Activated CD8-positive, alpha-beta memory T cell treated with anti-CD3 and anti-CD28 coated beads for 24 hours (primary cell): Measurements from ENCODE around the gene MYBPC3.

ENCODE experiments used
- DNase-seq: peaks from one replicate; pipeline ENCODE4 v3.0.0-alpha.2; 2020

MYBPC3 gene

GRCh38 chr11:47383071-47383470 is 30.6 kb upstream of the MYBPC3 start:
- no peak for DNase-seq

GRCh38 chr11:47380078-47380477 is 27.6 kb upstream of the MYBPC3 start:
- no peak for DNase-seq

GRCh38 chr11:47379317-47379716 is 26.8 kb upstream of the MYBPC3 start:
- DNase-seq, result no peak

GRCh38 chr11:47378836-47379170 is 26.3 kb upstream of the MYBPC3 start:
- DNase-seq, result no peak

GRCh38 chr11:47378010-47378835 is 25.7 kb upstream of the MYBPC3 start, which contains the start of gene SPI1:
Gene SPI1 (minus strand): TSS chr11:47378547. CDS start chr11:47378353, 194 bp downstream.
- DNase-seq, result no peak

- DNase-seq, result no peak
Observed at GRCh38 chr11:47377571-47378009, 25.1 kb upstream of the MYBPC3 start.

GRCh38 chr11:47376525-47377371 is 24.2 kb upstream of the MYBPC3 start:
- no peak for DNase-seq

- DNase-seq, result no peak
Observed at GRCh38 chr11:47376107-47376524, 23.6 kb upstream of the MYBPC3 start.

GRCh38 chr11:47375546-47376085 is 23.1 kb upstream of the MYBPC3 start:
- no peak for DNase-seq

- DNase-seq, result no peak
Observed at GRCh38 chr11:47375020-47375419, 22.5 kb upstream of the MYBPC3 start.

- DNase-seq, result no peak
Observed at GRCh38 chr11:47374720-47375019, 22.2 kb upstream of the MYBPC3 start.

GRCh38 chr11:47373876-47374719 is 21.6 kb upstream of the MYBPC3 start:
- DNase-seq, result peak; percentile 94

- DNase-seq, result no peak
Observed at GRCh38 chr11:47372422-47372821, 19.9 kb upstream of the MYBPC3 start.

GRCh38 chr11:47369676-47370075 is 17.2 kb upstream of the MYBPC3 start:
- no peak for DNase-seq

- no peak for DNase-seq
Observed at GRCh38 chr11:47366020-47366490, 13.6 kb upstream of the MYBPC3 start.

- DNase-seq, result no peak
Observed at GRCh38 chr11:47361419-47361818, 8.9 kb upstream of the MYBPC3 start.

- DNase-seq, result no peak
Observed at GRCh38 chr11:47360341-47360740, 7.8 kb upstream of the MYBPC3 start.

- no peak for DNase-seq
Observed at GRCh38 chr11:47359586-47359985, 7.1 kb upstream of the MYBPC3 start.

GRCh38 chr11:47359162-47359561 is 6.7 kb upstream of the MYBPC3 start:
- DNase-seq, result no peak

GRCh38 chr11:47358731-47359051 is 6.2 kb upstream of the MYBPC3 start:
- no peak for DNase-seq

GRCh38 chr11:47357985-47358730 is 5.7 kb upstream of the MYBPC3 start:
- DNase-seq, result no peak

- no peak for DNase-seq
Observed at GRCh38 chr11:47356998-47357329, 4.5 kb upstream of the MYBPC3 start.
